NT2/D1 (cell line): Measurements from ENCODE around the gene EPB41L2.

Experiments
- SUZ12 ChIP-seq: IDR thresholded peaks from 2 replicates; pipeline ENCODE4 v1.6.1; 2011; ENCODE audit not compliant: insufficient read length, insufficient read depth; ENCODE audit errors: extremely low read depth
- YY1 ChIP-seq: IDR thresholded peaks from 2 replicates; pipeline ENCODE4 v1.6.1; 2011; ENCODE audit not compliant: insufficient read length, insufficient read depth

DNA sequence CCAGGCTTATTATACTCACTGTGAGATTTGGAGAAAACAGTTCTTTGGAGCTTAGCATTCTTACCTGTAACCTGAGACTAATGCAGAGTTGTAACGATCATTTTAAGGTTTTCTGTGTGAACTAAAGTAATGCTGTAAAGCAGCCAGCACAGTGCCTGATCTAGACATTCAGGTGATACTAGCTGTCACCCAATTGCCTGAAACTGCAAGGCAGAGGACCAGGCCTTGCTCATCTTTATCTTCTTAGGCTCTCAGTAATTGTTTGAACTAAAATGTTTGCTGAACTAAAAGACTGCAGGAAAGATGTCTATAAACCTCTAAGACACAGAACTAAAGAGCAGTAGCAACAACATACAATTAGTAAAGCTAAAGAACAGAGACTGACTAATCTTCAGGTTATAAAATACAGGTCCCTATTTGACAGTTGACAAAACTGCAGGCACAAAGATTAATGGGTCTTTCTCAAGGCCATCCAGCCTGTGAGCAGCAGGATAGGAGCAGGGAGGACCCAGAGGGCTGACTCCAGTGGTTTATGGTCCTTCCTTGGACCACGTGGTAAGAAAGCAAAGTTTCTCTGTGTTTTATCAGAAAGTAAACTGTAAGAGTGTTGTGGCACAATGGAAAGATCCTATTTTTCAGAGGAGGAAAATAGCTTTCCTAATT is 204.4 kb downstream of the EPB41L2 start:
- no peak for TF ChIP-seq SUZ12
- no peak for TF ChIP-seq YY1
